Smooth muscle cell (in vitro differentiated cells): ENCODE measurements around the gene NUCB2. TPM values are rescaled to one million over a fixed set of nuclear protein-coding genes. Genes with fewer than 3 reads are reported as not detected.
"Not testable (repeated sequence)": the region's sequence is repeated elsewhere in the genome, so short reads cannot be mapped to it uniquely, and the experiment has no call there.

Experiments
- DNase-seq: peaks from one replicate; lab custom pipeline; 2025; ENCODE audit not compliant: unreplicated experiment; lab: John Stamatoyannopoulos, UW
- H2AFZ ChIP-seq: fragments of 200-600 bp; sonication (generic); 2 replicates; pipeline ENCODE4 v1.6.0; 2016; ENCODE audit warnings: antibody characterized with exemption, low read depth, mild to moderate bottlenecking
- H3F3A ChIP-seq: fragments of 200-600 bp; sonication (generic); 2 replicates; pipeline ENCODE4 v1.6.0; 2017; ENCODE audit warnings: antibody characterized with exemption, low read depth
- H3K27ac ChIP-seq: fragments of 200-600 bp; sonication (generic); 2 replicates; pipeline ENCODE4 v1.5.1; 2016; ENCODE audit warnings: low read depth, mild to moderate bottlenecking
- H3K27me3 ChIP-seq: fragments of 200-600 bp; sonication (generic); 2 replicates; pipeline ENCODE4 v1.6.1; 2016; ENCODE audit warnings: low read depth, mild to moderate bottlenecking
- H3K36me3 ChIP-seq: fragments of 200-600 bp; sonication (generic); 2 replicates; pipeline ENCODE4 v1.5.1; 2016; ENCODE audit warnings: low read depth
- H3K4me1 ChIP-seq: fragments of 200-600 bp; sonication (generic); 2 replicates; pipeline ENCODE4 v1.5.1; 2016; ENCODE audit warnings: low read depth
- H3K4me2 ChIP-seq: fragments of 200-600 bp; sonication (generic); 2 replicates; pipeline ENCODE4 v1.6.0; 2016; ENCODE audit warnings: mild to moderate bottlenecking
- H3K4me3 ChIP-seq: fragments of 200-600 bp; sonication (generic); 2 replicates; pipeline ENCODE4 v1.5.1; 2016; ENCODE audit warnings: mild to moderate bottlenecking
- H3K79me2 ChIP-seq: fragments of 200-600 bp; sonication (generic); 2 replicates; pipeline ENCODE4 v1.6.0; 2016; ENCODE audit warnings: low read depth, mild to moderate bottlenecking
- H3K9ac ChIP-seq: fragments of 200-600 bp; sonication (generic); 2 replicates; pipeline ENCODE4 v1.6.0; 2016; ENCODE audit warnings: low read depth
- H3K9me3 ChIP-seq: fragments of 200-600 bp; sonication (generic); replicated peaks from 2 replicates; pipeline ENCODE4 v1.5.1; 2016; ENCODE audit warnings: low read depth
- H4K20me1 ChIP-seq: fragments of 200-600 bp; sonication (generic); 2 replicates; pipeline ENCODE4 v1.6.0; 2016; ENCODE audit warnings: low read depth
- CTCF ChIP-seq: fragments of 200-600 bp; sonication (generic); IDR thresholded peaks from 2 replicates; pipeline ENCODE4 v1.5.1; 2017; ENCODE audit warnings: borderline replicate concordance, mild to moderate bottlenecking, antibody characterized with exemption; ENCODE audit not compliant: insufficient read depth, poor library complexity, severe bottlenecking
- WGBS: methylation state at CpG from one replicate; pipeline ENCODE4 v1.1.7; 2016; ENCODE audit warnings: low lambda C conversion rate; 5-methylcytosine and 5-hydroxymethylcytosine counted together
- polyA plus RNA-seq: library from polyadenylated mRNA; unstranded; fragments of >200 nt; fragmentation: Nextera tagmentation; extraction: Ambion mirVana; gene quantifications from 2 replicates; pipeline ENCODE4 v1.2.1, GENCODE V29; 2016
- total RNA-seq: library from RNA; depleted of rRNA; stranded (reverse); fragments of >200 nt; gene quantifications from 2 replicates; pipeline ENCODE4 v1.2.3, GENCODE V29; 2014

Gene NUCB2
- total and polyA plus RNA-seq, 2 experiments from 2014 or later: 91.2 to 177 TPM

- Histone ChIP-seq H2AFZ (no peak overlapping the region), H3K4me3 (no peak overlapping the region), H3K27ac (no peak overlapping the region), H3K9ac (no peak overlapping the region), H4K20me1 (no peaks in the 10 kb centered on the region), H3K9me3 (no peaks in the 10 kb centered on the region), H3K27me3 (peaks cover 7% of the 10 kb centered on the region), H3F3A (no peaks in the 10 kb centered on the region), H3K79me2 (no peaks in the 10 kb centered on the region), H3K4me2 (no peak overlapping the region), H3K36me3 (no peaks in the 10 kb centered on the region), H3K4me1 (no peaks in the 10 kb centered on the region)
- WGBS: 82% methylated on average over 5 of the region's 5 CpGs
- TF ChIP-seq CTCF: no peak
- DNase-seq: no peak
Observed at GRCh38 chr11:17267576-17267975, 9.0 kb upstream of the NUCB2 start.

GRCh38 chr11:17268500-17268899 is 8.0 kb upstream of the NUCB2 start:
- not testable (repeated sequence) for H3K9ac ChIP-seq, H4K20me1 ChIP-seq, H3F3A ChIP-seq, H2AFZ ChIP-seq, H3K79me2 ChIP-seq, H3K4me2 ChIP-seq, H3K4me1 ChIP-seq, H3K4me3 ChIP-seq, H3K27ac ChIP-seq, H3K27me3 ChIP-seq, DNase-seq, H3K36me3 ChIP-seq, H3K9me3 ChIP-seq
- WGBS: 86% methylated on average over 5 of the region's 5 CpGs

GRCh38 chr11:17268902-17269301 is 7.6 kb upstream of the NUCB2 start:
- H3K9me3 ChIP-seq: no peaks in the 10 kb centered on the region
- H3K36me3 ChIP-seq: no peaks in the 10 kb centered on the region
- peaks cover 7% of the 10 kb centered on the region for H3K27me3 ChIP-seq
- H3F3A ChIP-seq: no peaks in the 10 kb centered on the region
- H3K27ac ChIP-seq: no peak overlapping the region
- no peaks in the 10 kb centered on the region for H4K20me1 ChIP-seq
- H3K4me3 ChIP-seq: no peak overlapping the region
- H3K79me2 ChIP-seq: no peaks in the 10 kb centered on the region
- WGBS: 87% methylated on average over 3 of the region's 3 CpGs
- no peak overlapping the region for H3K9ac ChIP-seq
- no peak for TF ChIP-seq CTCF
- no peak overlapping the region for H2AFZ ChIP-seq
- no peaks in the 10 kb centered on the region for H3K4me1 ChIP-seq
- no peak overlapping the region for H3K4me2 ChIP-seq
- no peak for DNase-seq

- H3F3A ChIP-seq: no peaks in the 10 kb centered on the region
- no peak overlapping the region for H3K4me3 ChIP-seq
- H3K9ac ChIP-seq: no peak overlapping the region
- peaks cover 10% of the 10 kb centered on the region for H3K4me1 ChIP-seq
- no peak overlapping the region for H3K4me2 ChIP-seq
- no peak for DNase-seq
- no peaks in the 10 kb centered on the region for H3K27me3 ChIP-seq
- no peak overlapping the region for H2AFZ ChIP-seq
- H4K20me1 ChIP-seq: no peaks in the 10 kb centered on the region
- no peak overlapping the region for H3K27ac ChIP-seq
- no peaks in the 10 kb centered on the region for H3K9me3 ChIP-seq
- H3K79me2 ChIP-seq: peaks cover under 1% of the 10 kb centered on the region
- no peak for TF ChIP-seq CTCF
- H3K36me3 ChIP-seq: no peaks in the 10 kb centered on the region
- WGBS: 100% methylated on average over 1 of the region's 1 CpG
Observed at GRCh38 chr11:17272801-17273200, 3.7 kb upstream of the NUCB2 start.
